NCI-H2227 treated with DMSO at 0.1 percent for 48 hours (cell line): ENCODE data around the gene RASA3.

ENCODE experiments used
- DNase-seq: peaks from one replicate; lab custom pipeline; 2025; lab: John Stamatoyannopoulos, UW

The RASA3 gene

GRCh38 chr13:114035186-114035582 is 97.2 kb downstream of the RASA3 start:
- no peak for DNase-seq

- no peak for DNase-seq
These were observed 97.9 kb downstream of the RASA3 start for GRCh38 chr13:114034481-114034891.

GRCh38 chr13:114033541-114034315 is 98.7 kb downstream of the RASA3 start:
- no peak for DNase-seq

- no peak for DNase-seq
These were observed 100.2 kb downstream of the RASA3 start for GRCh38 chr13:114032126-114032799.

- no peak for DNase-seq
These were observed 100.8 kb downstream of the RASA3 start for GRCh38 chr13:114031631-114032030.

- no peak for DNase-seq
These were observed 101.5 kb downstream of the RASA3 start for GRCh38 chr13:114030666-114031610.

- DNase-seq, result no peak
These were observed 102.4 kb downstream of the RASA3 start for GRCh38 chr13:114029866-114030625.

GRCh38 chr13:114027826-114028225 is 104.6 kb downstream of the RASA3 start:
- no peak for DNase-seq

GRCh38 chr13:114027046-114027715 is 105.2 kb downstream of the RASA3 start:
- no peak for DNase-seq

- no peak for DNase-seq
These were observed 105.9 kb downstream of the RASA3 start for GRCh38 chr13:114026481-114026880.

- no peak for DNase-seq
These were observed 106.5 kb downstream of the RASA3 start for GRCh38 chr13:114025714-114026431.

- DNase-seq, result no peak
These were observed 107.1 kb downstream of the RASA3 start for GRCh38 chr13:114025405-114025713.

GRCh38 chr13:114024603-114025404 is 107.6 kb downstream of the RASA3 start:
- no peak for DNase-seq

GRCh38 chr13:114023716-114024602 is 108.5 kb downstream of the RASA3 start:
- DNase-seq, result no peak

GRCh38 chr13:114022876-114023275 is 109.5 kb downstream of the RASA3 start:
- no peak for DNase-seq

- no peak for DNase-seq
These were observed 110.1 kb downstream of the RASA3 start for GRCh38 chr13:114022309-114022669.

GRCh38 chr13:114021464-114022308 is 110.7 kb downstream of the RASA3 start:
- no peak for DNase-seq
